Brain microvascular endothelial cell (primary cell): ENCODE measurements around the gene COL5A1.
A peak's percentile ranks its signal among the peaks of the same experiment; 100 is the strongest.

Experiments
- DNase-seq: peaks from one replicate; pipeline ENCODE4 v3.0.0-alpha.2; 2020
- H3K27ac ChIP-seq: fragments of 250-450 bp; sonication (Bioruptor Pico); 2 replicates; pipeline ENCODE4 v1.5.1; 2020; ENCODE audit warnings: mild to moderate bottlenecking, moderate library complexity
- H3K27me3 ChIP-seq: fragments of 250-450 bp; sonication (Bioruptor Pico); replicated peaks from 2 replicates; pipeline ENCODE4 v1.5.1; 2020; ENCODE audit warnings: mild to moderate bottlenecking
- H3K36me3 ChIP-seq: fragments of 250-450 bp; sonication (Bioruptor Pico); replicated peaks from 2 replicates; pipeline ENCODE4 v1.5.1; 2020; ENCODE audit warnings: mild to moderate bottlenecking
- H3K4me3 ChIP-seq: 2 replicates; pipeline ENCODE4 v1.5.1; 2011; ENCODE audit warnings: low read depth, mild to moderate bottlenecking, control low read depth, low read length, moderate library complexity
- in situ Hi-C: cut with HindIII; loops from 2 replicates; pipeline ENCODE4 v1.10.0; 2017; ENCODE audit warnings: low sequenced_read_pairs, low pct_ligation_motif_present
- TF ChIP-seq, protein P1 (sequence below): IDR thresholded peaks from 2 replicates; pipeline ENCODE4 v1.5.1; 2011; ENCODE audit warnings: low read depth, mild to moderate bottlenecking, moderate library complexity, low read length, control low read depth, inconsistent platforms; ENCODE audit errors: missing control alignments

Gene COL5A1

DNA sequence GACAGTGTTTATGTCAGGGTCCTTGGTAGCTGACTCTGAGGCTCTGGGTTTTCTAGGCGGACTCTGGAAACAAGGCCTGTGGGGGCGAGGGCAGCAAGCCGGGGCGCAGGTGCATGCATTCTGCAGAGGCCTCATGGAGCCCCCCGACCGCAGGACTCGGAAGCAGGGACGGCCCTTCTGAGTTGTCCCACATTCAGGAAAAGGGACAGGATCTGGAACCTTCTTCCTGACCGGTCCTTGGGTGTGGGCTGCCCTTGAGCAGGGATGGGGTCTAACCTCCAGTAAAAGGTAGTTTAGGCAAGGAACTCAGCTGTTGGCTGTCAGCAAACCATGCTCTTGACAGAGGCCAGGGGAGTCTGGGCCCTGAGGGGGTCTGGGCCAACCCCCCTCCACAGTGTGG, 7.4 kb upstream of the COL5A1 start:
- Histone ChIP-seq H3K27ac (no peak overlapping the region), H3K36me3 (no peaks in the 10 kb centered on the region), H3K27me3 (no peaks in the 10 kb centered on the region), H3K4me3 (no peak overlapping the region)
- TF ChIP-seq, protein P1, sequence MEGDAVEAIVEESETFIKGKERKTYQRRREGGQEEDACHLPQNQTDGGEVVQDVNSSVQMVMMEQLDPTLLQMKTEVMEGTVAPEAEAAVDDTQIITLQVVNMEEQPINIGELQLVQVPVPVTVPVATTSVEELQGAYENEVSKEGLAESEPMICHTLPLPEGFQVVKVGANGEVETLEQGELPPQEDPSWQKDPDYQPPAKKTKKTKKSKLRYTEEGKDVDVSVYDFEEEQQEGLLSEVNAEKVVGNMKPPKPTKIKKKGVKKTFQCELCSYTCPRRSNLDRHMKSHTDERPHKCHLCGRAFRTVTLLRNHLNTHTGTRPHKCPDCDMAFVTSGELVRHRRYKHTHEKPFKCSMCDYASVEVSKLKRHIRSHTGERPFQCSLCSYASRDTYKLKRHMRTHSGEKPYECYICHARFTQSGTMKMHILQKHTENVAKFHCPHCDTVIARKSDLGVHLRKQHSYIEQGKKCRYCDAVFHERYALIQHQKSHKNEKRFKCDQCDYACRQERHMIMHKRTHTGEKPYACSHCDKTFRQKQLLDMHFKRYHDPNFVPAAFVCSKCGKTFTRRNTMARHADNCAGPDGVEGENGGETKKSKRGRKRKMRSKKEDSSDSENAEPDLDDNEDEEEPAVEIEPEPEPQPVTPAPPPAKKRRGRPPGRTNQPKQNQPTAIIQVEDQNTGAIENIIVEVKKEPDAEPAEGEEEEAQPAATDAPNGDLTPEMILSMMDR, result no peak
- no peak for DNase-seq
- in situ Hi-C loops, result loop anchor here (10.0 to 25.0 kb wide), 2 partner anchors 69 to 147 kb away; no protein-coding TSS in a partner anchor

GRCh38 chr9:134634667-134635230, 6.9 kb upstream of the COL5A1 start:
- TF ChIP-seq, protein P1, result no peak
- no peak for DNase-seq
- in situ Hi-C loops, result loop anchor here (10.0 to 25.0 kb wide), 2 partner anchors 70 to 147 kb away; no protein-coding TSS in a partner anchor
- no peak overlapping the region for H3K4me3 ChIP-seq
- H3K27ac ChIP-seq, result no peak overlapping the region
- H3K27me3 ChIP-seq, result no peaks in the 10 kb centered on the region
- H3K36me3 ChIP-seq, result no peaks in the 10 kb centered on the region

DNA sequence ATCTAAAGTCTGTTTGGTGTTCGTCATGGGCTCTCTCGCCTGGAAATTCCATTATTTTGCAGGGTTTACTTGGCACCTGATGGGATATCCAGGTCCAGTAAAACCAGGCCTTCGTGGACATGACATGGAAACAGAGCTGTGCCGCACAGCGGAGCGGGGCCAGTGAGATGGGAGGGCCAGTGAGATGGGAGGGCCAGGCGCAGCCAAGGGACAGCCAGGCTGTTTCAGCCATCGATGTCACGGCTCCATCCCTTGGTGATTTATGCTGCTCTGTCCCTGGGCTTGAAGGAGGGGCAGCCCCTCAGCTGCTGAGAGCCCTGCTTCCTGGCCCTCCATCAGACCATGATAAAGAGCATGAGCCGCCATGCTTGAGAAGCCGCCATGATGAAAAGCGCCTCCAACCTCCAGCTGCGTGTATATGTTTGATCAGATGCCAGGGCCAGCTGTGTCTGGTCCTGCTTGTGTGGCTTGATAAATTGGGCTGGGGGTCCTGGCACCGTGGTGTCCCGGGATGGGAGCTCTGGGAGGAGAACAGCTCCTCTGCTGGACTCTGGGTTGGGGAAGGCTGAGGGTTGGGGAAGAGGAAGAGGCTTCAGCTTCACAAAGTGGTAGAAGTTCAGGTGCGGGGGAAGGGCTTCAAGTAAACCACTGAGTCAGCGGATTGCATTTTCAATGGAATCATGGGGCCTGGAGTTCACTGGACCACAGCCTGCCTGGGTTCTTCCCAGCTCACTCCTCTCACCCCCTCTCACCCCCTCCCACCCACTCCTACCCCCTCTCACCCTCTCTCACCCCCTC, 6.1 kb upstream of the COL5A1 start:
- DNase-seq, result no peak
- Histone ChIP-seq H3K27me3 (no peaks in the 10 kb centered on the region), H3K27ac (no peak overlapping the region), H3K36me3 (no peaks in the 10 kb centered on the region), H3K4me3 (no peak overlapping the region)
- in situ Hi-C loops, result loop anchor here (10.0 to 25.0 kb wide), 2 partner anchors 71 to 148 kb away; no protein-coding TSS in a partner anchor
- TF ChIP-seq, protein P1, result no peak

DNA sequence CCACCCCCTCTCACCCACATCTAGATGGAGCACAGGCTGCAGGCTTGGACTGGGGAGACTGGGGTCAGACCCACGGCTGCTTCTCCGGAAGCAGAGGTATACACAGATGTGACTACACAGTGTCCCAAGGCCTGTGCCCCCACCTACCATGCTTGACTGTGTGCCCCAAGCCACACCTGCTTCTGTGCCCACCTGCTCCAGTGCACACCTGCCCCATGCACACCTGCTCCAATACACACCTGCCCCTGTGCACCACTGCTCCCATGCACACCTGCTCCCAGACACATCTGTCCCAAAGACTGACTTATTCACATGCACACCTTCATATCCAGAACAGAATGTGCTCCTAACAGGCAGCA, 5.5 kb upstream of the COL5A1 start:
- no peak overlapping the region for H3K27ac ChIP-seq
- TF ChIP-seq, protein P1, result no peak
- no peak overlapping the region for H3K4me3 ChIP-seq
- DNase-seq, result no peak
- no peaks in the 10 kb centered on the region for H3K27me3 ChIP-seq
- in situ Hi-C loops, result loop anchor here (10.0 to 25.0 kb wide), 2 partner anchors 71 to 149 kb away; no protein-coding TSS in a partner anchor
- no peaks in the 10 kb centered on the region for H3K36me3 ChIP-seq

DNA sequence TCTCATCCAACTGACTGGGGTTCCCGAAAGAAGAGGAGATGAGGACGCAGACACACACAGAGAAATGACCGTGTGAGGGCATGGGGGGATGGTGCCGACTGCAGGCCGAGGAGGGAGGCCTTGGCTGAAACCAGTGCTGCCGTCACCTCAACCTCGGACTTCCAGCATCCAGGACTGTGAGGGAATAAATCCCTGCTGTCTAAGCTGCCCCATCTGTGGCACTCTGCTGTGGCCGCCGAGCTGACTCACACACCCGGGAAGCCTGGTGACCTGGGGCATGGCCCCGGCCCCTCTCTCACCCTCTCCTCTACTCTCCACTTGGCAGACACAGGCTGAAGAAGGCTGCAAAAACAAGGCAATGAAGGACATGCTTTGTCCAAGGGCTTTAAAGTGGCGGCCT, 4.4 kb upstream of the COL5A1 start:
- no peak overlapping the region for H3K27ac ChIP-seq
- no peak overlapping the region for H3K4me3 ChIP-seq
- TF ChIP-seq, protein P1, result peak; percentile 63
- H3K27me3 ChIP-seq, result no peaks in the 10 kb centered on the region
- no peaks in the 10 kb centered on the region for H3K36me3 ChIP-seq
- in situ Hi-C loops, result loop anchor here (10.0 to 25.0 kb wide), 2 partner anchors 72 to 150 kb away; no protein-coding TSS in a partner anchor
- DNase-seq, result no peak
